Measurements from ENCODE around the gene EML6.

- TF ChIP-seq POLR2A (IDR thresholded peaks at IDR 0.05) (no peak), EP300 (IDR thresholded peaks at IDR 0.05) (no peak), CTCF (IDR thresholded peaks at IDR 0.05) (no peak), POLR2AphosphoS5 (IDR thresholded peaks at IDR 0.05) (no peak)
Measured at GRCh38 chr2:54925022-54925421, 201.6 kb downstream of the EML6 start.

All from gastroesophageal sphincter (tissue), 3 donors.